ENCODE measurements around the gene SCN9A.

DNA sequence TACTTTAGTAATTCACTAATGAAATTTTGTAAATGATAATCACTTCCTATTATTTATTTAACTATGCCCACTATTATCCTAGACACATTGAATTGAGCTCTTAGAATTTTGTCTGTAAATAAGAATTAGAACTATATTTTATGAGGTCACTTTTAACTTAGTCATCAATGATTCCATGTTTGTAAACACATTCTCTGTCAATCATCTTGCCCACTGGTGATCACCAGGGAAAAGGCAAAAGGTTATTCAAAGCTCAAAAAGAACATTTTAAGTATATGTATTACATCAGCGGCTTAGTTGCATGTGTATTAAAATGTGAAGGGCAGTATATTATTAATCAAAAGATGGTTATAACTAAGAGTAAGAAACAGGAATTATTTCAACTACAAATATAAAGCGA lies 25.2 kb downstream of the SCN9A start:
- no peak for TF ChIP-seq EZH2 (IDR thresholded peaks at IDR 0.05; ENCODE audit: borderline replicate concordance, low read length)
- TF ChIP-seq, protein P1, sequence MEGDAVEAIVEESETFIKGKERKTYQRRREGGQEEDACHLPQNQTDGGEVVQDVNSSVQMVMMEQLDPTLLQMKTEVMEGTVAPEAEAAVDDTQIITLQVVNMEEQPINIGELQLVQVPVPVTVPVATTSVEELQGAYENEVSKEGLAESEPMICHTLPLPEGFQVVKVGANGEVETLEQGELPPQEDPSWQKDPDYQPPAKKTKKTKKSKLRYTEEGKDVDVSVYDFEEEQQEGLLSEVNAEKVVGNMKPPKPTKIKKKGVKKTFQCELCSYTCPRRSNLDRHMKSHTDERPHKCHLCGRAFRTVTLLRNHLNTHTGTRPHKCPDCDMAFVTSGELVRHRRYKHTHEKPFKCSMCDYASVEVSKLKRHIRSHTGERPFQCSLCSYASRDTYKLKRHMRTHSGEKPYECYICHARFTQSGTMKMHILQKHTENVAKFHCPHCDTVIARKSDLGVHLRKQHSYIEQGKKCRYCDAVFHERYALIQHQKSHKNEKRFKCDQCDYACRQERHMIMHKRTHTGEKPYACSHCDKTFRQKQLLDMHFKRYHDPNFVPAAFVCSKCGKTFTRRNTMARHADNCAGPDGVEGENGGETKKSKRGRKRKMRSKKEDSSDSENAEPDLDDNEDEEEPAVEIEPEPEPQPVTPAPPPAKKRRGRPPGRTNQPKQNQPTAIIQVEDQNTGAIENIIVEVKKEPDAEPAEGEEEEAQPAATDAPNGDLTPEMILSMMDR (IDR thresholded peaks at IDR 0.05; ENCODE audit: low read length) = no peak
